ENCODE measurements around the gene ANKRD2.
"Not testable (repeated sequence)": the region's sequence is repeated elsewhere in the genome, so short reads cannot be mapped to it uniquely, and the experiment has no call there.

ANKRD2 gene

GRCh38 chr10:97572214-97572989 lies at the start of gene ANKRD2:
TSS of gene ANKRD2 (plus strand) at chr10:97572779. CDS start at chr10:97572789, 10 bp downstream.
- DNase-seq, result peak; percentile 77

- no peak for DNase-seq
Measured at GRCh38 chr10:97522937-97523336, 49.6 kb upstream of the ANKRD2 start.

- no peak for DNase-seq
Measured at GRCh38 chr10:97525086-97525485, 47.5 kb upstream of the ANKRD2 start.

- no peak for DNase-seq
Measured at GRCh38 chr10:97525683-97526110, 46.9 kb upstream of the ANKRD2 start.

GRCh38 chr10:97528876-97529275 lies 43.7 kb upstream of the ANKRD2 start:
- not testable (repeated sequence) for DNase-seq

GRCh38 chr10:97529685-97530465 lies 42.7 kb upstream of the ANKRD2 start:
- DNase-seq, result no peak

GRCh38 chr10:97531401-97531986 lies 41.1 kb upstream of the ANKRD2 start:
- no peak for DNase-seq

- no peak for DNase-seq
Measured at GRCh38 chr10:97532935-97533671, 39.5 kb upstream of the ANKRD2 start.

- no peak for DNase-seq
Measured at GRCh38 chr10:97533888-97534287, 38.7 kb upstream of the ANKRD2 start.

GRCh38 chr10:97534746-97535367 lies 37.7 kb upstream of the ANKRD2 start:
- peak; percentile 60 for DNase-seq

- no peak for DNase-seq
Measured at GRCh38 chr10:97537186-97537869, 35.3 kb upstream of the ANKRD2 start.

- DNase-seq, result no peak
Measured at GRCh38 chr10:97538411-97538810, 34.2 kb upstream of the ANKRD2 start.

- no peak for DNase-seq
Measured at GRCh38 chr10:97538839-97539238, 33.7 kb upstream of the ANKRD2 start.

- no peak for DNase-seq
Measured at GRCh38 chr10:97539523-97540200, 32.9 kb upstream of the ANKRD2 start.

- no peak for DNase-seq
Measured at GRCh38 chr10:97540669-97541500, 31.7 kb upstream of the ANKRD2 start.

GRCh38 chr10:97542169-97543024 lies 30.2 kb upstream of the ANKRD2 start:
- peak; percentile 65 for DNase-seq

- DNase-seq, result peak; percentile 83
Measured at GRCh38 chr10:97543025-97543546, 29.5 kb upstream of the ANKRD2 start.

- no peak for DNase-seq
Measured at GRCh38 chr10:97546456-97547270, 25.9 kb upstream of the ANKRD2 start.

Measured in activated CD4-positive, alpha-beta T cell treated with anti-CD3 and anti-CD28 coated beads, Interleukin-2, Interleukin-6, amounts not matched to agents 100 ng/mL and 50 ng/mL, durations not matched to agents 16 hours and 8 hours (primary cell).